NCI-H146 (cell line): ENCODE data around the gene SPRED2.
"Not testable (repeated sequence)": the region's sequence is repeated elsewhere in the genome, so short reads cannot be mapped to it uniquely, and the experiment has no call there.

Source experiments
- DNase-seq: peaks from one replicate; lab custom pipeline; 2025; lab: John Stamatoyannopoulos, UW

SPRED2 gene

GRCh38 chr2:65343386-65343785, 89.0 kb downstream of the SPRED2 start:
- no peak for DNase-seq

GRCh38 chr2:65340898-65341681, 91.3 kb downstream of the SPRED2 start:
- no peak for DNase-seq

DNA sequence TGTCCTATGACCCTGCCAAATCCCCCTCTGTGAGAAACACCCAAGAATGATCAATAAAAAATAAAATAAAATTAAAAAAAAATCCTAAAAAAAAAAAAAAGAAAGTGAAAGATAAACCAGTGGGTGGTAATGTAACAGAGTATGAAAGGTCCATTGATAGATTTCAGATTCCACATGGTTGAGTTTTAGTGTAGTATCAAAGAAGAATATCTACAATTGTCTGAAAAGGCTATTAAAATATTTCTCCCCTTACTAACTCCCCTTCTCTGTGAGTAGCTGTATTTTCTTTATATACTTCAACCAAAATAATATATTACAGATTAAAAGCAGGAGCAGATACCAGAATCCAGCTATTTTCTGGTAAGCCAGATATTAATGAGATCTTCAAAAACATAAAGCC, 92.8 kb downstream of the SPRED2 start:
- DNase-seq = no peak

- not testable (repeated sequence) for DNase-seq
Observed at GRCh38 chr2:65338830-65339495, 93.4 kb downstream of the SPRED2 start.

DNA sequence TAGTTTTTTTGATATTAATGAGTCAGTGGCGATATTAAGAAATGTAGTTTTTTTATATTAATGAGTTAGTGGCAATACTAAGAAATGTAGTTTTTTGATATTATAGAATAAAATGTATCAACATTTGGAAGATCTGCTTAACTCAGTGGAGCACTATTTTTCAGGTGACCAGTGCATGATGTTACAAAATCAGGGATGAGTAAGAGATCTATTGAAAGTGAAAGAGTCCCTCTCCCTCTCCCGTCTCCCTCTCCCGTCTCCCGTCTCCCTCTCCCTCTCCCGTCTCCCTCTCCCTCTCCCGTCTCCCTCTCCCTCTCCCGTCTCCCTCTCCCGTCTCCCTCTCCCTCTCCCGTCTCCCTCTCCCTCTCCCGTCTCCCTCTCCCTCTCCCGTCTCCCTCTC, 94.5 kb downstream of the SPRED2 start:
- not testable (repeated sequence) for DNase-seq

GRCh38 chr2:65334714-65335113, 97.7 kb downstream of the SPRED2 start:
- DNase-seq = no peak

- DNase-seq = no peak
Observed at GRCh38 chr2:65331336-65332025, 100.9 kb downstream of the SPRED2 start.

DNA sequence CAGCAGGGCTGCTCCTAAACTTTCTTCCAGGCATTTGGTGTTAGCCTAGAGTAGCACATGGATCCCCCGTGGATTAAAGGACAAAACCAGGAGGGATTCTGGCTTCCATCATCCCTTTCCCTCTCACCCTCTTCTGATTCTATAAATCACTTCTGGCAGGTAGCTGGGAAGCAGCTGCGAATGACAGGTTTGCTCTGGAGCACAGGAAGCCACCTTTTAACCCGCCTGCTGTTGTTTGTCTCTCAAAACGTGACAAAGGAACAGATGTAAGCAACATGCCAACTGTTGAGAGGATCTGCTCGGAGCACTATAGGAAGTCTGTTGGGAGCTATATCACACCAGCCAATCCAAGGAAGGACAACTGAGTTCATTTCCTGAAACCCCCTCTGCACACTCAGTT, 102.9 kb downstream of the SPRED2 start:
- DNase-seq = peak; percentile 47

GRCh38 chr2:65326276-65326675, 106.1 kb downstream of the SPRED2 start:
- peak; percentile 58 for DNase-seq

DNA sequence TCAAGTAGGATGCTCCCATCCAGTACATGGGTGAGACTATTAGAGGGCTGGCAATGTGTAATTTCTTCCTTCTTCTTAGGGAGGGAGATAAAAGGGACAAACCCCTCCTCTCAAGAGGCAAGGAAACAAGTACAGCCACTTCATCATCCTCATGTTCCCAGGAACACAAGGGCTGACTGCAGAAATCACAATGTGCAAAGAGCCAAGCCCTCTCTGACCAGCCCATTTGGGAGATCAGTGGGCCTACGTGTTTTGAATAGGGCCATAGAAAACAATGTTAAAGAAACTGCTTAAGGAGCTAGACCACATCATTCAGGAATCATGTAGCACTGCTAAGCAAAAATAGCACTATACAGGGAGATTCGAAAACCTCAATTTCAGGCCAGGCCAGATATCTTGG, 107.3 kb downstream of the SPRED2 start:
- no peak for DNase-seq

DNA sequence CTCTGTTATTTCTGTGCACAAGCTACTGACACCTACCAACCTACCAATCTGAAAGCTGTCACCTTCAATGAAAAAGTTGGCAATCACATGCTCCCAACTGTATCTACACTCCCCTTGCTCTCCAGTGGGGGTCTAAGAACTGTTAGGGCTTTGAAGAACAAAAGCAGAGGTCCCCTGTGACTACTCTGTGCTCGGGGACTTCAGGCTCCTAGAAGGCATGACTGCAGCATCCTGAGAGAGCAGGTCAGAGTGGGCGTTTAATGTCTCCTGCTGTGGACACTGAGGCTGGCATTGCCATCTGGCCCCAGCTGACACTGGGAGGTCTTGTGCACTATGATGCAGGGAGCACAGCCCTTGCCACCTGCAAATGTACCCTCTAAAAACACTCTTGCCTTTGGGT, 111.5 kb downstream of the SPRED2 start:
- DNase-seq = no peak

DNA sequence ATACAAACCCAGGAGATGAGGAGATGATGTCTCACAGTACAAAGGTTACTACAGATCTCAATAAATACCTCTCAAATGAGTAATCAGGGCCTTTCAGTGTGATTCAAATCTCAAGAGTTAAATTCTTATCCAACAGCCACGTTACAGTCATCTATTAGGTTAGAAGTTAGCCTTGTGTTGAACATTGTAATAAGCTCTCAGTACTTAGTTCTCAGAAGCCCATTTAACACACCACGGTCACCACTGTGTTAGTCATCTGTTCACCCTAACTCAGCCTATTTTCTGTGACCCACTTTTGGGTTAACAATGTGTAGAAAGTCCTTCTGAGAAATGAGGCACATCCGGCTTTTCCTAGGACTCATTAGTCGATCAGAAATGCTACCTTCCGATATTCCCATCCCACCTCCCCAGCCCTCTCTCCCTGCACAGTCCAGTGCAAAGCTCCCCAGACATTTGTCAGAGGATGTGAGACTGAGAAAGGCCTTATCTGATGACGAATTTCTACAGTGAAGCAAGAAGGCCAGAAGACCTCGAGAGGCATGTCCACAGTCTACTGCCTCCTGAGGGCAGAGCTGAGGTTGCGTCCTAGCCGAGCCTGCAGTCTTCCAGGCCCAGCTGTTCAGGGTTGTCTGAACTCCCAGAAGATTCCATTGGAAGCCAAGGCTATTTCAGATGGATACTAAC, 112.2 kb downstream of the SPRED2 start:
- DNase-seq = no peak

DNA sequence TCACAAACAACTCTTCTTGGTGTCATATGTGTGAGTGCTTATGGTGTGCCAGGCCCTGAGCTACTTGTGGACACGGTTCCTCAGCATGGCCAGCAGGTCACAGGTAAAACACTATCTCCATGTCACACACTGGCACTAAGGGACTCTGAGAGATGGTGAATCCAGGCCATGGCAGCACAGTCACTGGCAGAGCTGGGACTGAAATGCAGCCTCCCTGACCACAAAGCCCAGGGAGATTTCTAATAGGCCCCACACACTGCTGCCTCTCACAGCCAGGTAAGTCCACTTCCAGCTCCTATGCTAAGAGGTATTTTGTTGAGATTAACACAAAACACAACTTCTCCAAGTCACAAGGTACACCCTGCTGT, 112.7 kb downstream of the SPRED2 start:
- DNase-seq = no peak

- no peak for DNase-seq
Observed at GRCh38 chr2:65319072-65319673, 113.2 kb downstream of the SPRED2 start.

DNA sequence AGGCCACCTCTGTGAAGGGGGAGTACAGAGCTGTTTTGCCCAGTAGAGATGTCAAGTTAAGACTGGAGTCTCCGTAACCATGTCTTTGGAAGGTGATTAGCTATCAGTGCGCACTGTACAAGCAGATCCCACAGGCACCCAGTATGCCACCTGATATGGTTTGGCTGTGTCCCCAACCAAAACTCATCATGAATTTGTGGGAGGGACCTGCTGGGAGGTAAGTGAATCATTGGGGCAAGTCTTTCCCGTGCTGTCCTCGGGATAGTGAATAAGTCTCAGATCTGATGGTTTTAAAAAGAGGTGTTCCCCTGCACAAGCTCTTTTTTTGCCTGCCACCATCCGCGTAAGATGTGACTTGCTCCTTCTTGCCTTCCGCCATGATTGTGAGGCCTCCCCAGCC, 114.6 kb downstream of the SPRED2 start:
- DNase-seq = no peak

GRCh38 chr2:65317351-65317750, 115.0 kb downstream of the SPRED2 start:
- DNase-seq = not testable (repeated sequence)

DNA sequence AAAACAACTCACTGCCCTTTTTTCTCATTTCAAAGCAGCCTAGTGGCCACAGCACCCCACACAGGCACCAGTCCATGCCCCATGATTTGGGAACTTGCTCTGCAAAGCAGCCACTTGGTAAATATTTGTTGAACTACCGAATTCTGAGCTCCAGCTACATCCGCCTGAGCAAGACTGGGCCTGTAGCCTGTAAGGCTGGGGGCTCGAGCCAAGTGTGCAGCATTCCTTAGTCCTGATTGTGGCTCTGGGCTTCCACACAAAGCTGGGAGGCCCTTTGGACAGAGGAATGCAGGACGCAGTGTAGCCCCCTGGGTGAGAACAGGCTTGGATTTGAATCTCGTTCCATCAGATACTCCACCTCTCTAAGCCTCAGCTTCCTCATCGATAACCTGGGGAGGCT, 116.3 kb downstream of the SPRED2 start:
- DNase-seq = no peak

DNA sequence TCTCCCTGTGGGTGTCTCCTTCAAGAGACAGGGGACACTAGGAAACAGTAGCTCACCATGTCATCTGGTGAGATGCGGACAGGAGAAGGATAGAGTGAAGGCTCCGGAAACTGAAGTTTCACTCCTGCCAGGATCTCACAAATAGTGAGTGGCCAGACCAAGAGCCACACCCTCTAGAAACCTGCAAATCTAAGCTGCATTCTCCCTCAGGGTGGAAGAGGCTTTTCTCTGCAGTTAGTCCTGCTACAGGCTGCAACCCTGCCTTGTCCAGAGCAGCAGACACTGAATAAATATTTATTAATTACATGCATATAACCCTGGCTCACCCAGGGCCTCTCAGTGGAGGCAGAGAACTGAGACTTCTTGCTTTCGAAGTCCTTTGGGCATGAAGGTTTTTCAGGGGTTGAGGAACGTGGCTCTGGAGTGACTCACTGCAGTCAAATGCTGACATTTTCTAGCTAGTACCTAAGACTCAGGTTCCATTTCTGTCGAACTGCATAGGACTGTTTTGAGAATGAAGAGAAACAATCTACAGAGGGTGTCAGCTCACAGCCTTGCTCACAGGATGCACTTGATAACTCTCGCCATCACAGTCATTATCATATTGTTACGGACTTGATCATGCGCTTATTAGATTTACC, 117.5 kb downstream of the SPRED2 start:
- no peak for DNase-seq

DNA sequence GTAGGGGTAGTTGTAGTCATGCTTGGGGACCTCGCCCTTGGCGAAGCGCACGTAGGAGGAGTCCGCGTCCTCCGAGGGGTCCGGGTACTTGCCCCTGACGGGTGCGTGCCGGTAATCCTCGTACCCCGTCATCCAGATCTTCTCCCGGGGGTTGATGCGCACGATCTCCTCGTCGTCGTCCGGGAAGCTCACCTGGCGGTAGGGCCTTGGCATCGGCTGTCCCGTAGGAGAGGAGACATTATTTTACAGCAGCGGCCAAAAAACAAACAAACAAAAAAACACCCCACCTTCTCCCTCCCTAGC, 118.5 kb downstream of the SPRED2 start:
- DNase-seq = no peak

GRCh38 chr2:65313126-65313953, 119.1 kb downstream of the SPRED2 start:
- no peak for DNase-seq

DNA sequence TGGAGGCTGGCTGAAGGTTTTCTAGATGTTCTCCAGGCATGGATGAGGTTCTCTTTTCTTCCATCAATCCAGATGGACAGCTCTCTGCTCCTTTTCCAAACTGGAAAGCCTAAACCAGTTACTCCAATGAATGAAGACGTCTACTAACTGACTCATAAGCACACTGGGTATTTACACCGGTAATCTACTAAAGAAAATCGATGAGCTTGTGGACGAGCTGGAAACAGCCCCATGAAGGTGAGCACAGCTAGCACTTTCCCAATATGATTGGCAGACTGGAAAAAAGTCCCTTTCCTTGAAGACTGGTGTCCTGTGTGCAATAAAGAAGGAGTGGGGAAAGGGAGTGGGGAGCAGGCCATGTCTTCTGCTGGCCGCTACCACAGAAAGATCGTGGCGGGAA, 120.8 kb downstream of the SPRED2 start:
- DNase-seq = no peak
